ENCODE measurements around the gene ALKBH1.
A peak's percentile ranks its signal among the peaks of the same experiment; 100 is the strongest.
"Not testable (repeated sequence)": the region's sequence is repeated elsewhere in the genome, so short reads cannot be mapped to it uniquely, and the experiment has no call there.

The ALKBH1 gene

GRCh38 chr14:77707724-77708408, at the start of gene ALKBH1, which contains the start of gene SLIRP:
TSS of gene ALKBH1 (minus strand) at chr14:77708023. CDS start at chr14:77708004, 19 bp downstream.
TSS of gene SLIRP (plus strand) at chr14:77708103. CDS start at chr14:77708112, 9 bp downstream.
- peak; percentile 63 for DNase-seq

GRCh38 chr14:77752799-77753516, 45.1 kb upstream of the ALKBH1 start:
- DNase-seq, result no peak

- no peak for DNase-seq
These were observed 44.4 kb upstream of the ALKBH1 start for GRCh38 chr14:77752266-77752665.

GRCh38 chr14:77747425-77747824, 39.6 kb upstream of the ALKBH1 start:
- not testable (repeated sequence) for DNase-seq

GRCh38 chr14:77746064-77746702, 38.4 kb upstream of the ALKBH1 start:
- no peak for DNase-seq

- DNase-seq, result no peak
These were observed 33.6 kb upstream of the ALKBH1 start for GRCh38 chr14:77741438-77741837.

- DNase-seq, result no peak
These were observed 30.9 kb upstream of the ALKBH1 start for GRCh38 chr14:77738559-77739250.

GRCh38 chr14:77730976-77731497, 23.2 kb upstream of the ALKBH1 start:
- no peak for DNase-seq

- no peak for DNase-seq
These were observed 14.5 kb upstream of the ALKBH1 start for GRCh38 chr14:77722301-77722700.

- no peak for DNase-seq
These were observed 13.6 kb upstream of the ALKBH1 start for GRCh38 chr14:77721437-77721836.

- no peak for DNase-seq
These were observed 9.9 kb upstream of the ALKBH1 start for GRCh38 chr14:77717608-77718305.

- DNase-seq, result no peak
These were observed 7.1 kb upstream of the ALKBH1 start for GRCh38 chr14:77714926-77715325.

- no peak for DNase-seq
These were observed 2.5 kb upstream of the ALKBH1 start for GRCh38 chr14:77710364-77710763.

- no peak for DNase-seq
These were observed 1.6 kb upstream of the ALKBH1 start for GRCh38 chr14:77709412-77709811.

- DNase-seq, result no peak
These were observed 926 bp upstream of the ALKBH1 start for GRCh38 chr14:77708749-77709148.

- DNase-seq, result no peak
These were observed 484 bp downstream of the ALKBH1 start for GRCh38 chr14:77707355-77707723.

- no peak for DNase-seq
These were observed 16.6 kb downstream of the ALKBH1 start for GRCh38 chr14:77691259-77691658.

GRCh38 chr14:77682158-77682553, 25.7 kb downstream of the ALKBH1 start:
- no peak for DNase-seq

- DNase-seq, result no peak
These were observed 26.3 kb downstream of the ALKBH1 start for GRCh38 chr14:77681196-77682157.

GRCh38 chr14:77674931-77675330, 32.9 kb downstream of the ALKBH1 start:
- no peak for DNase-seq

GRCh38 chr14:77673193-77673592, 34.6 kb downstream of the ALKBH1 start:
- DNase-seq, result no peak
